ENCODE measurements around the gene DENND2A.

GRCh38 chr7:140677496-140677895 is 36.9 kb upstream of the DENND2A start:
- no peak for TF ChIP-seq CTCF (IDR thresholded peaks at IDR 0.05)
- no peak for TF ChIP-seq POLR2A (IDR thresholded peaks at IDR 0.05)
